IMR-90 (cell line): ENCODE measurements around the gene BLZF1. TPM values are rescaled to one million over a fixed set of nuclear protein-coding genes. Genes with fewer than 3 reads are reported as not detected.

Source experiments
- ATAC-seq: fragments of 200-7000 bp; cut with Tn5 transposase; 2 replicates; pipeline ENCODE4 v1.9.1; 2020; ENCODE audit warnings: low read depth, mild to moderate bottlenecking, moderate library complexity
- BruUV-seq: library from RNA; stranded (reverse); fragments of 400-500 nt; replicated peaks from 2 replicates; lab custom pipeline; 2021; lab: Mats Ljungman, UMichigan
- CTCF ChIA-PET: fragments of 300-600 bp; formaldehyde crosslinking; extraction: SDS; loops from one replicate; lab custom pipeline; 2021; ENCODE audit warnings: antibody characterized with exemption; lab: Yijun Ruan, JAX
- POLR2A ChIA-PET: fragments of 300-600 bp; sonication (Branson Sonifier 250); formaldehyde crosslinking; loops from one replicate; lab custom pipeline; 2022; ENCODE audit warnings: antibody characterized with exemption; ENCODE audit not compliant: unreplicated experiment; lab: Charles Lee
- DNase-seq: peaks from one replicate; pipeline ENCODE4 v3.0.0; 2013
- H2AFZ ChIP-seq: replicated peaks from 2 replicates; pipeline ENCODE3; 2013; ENCODE audit warnings: low read length, mild to moderate bottlenecking; ENCODE audit not compliant: poor library complexity
- H2AK5ac ChIP-seq: 2 replicates; pipeline ENCODE4 v1.6.1; 2013; ENCODE audit warnings: low read depth, low read length, inconsistent platforms
- H2AK9ac ChIP-seq: replicated peaks from 2 replicates; pipeline ENCODE3; 2013; ENCODE audit warnings: mild to moderate bottlenecking, low read depth, low read length, moderate library complexity; ENCODE audit not compliant: poor library complexity
- H2BK120ac ChIP-seq: 2 replicates; pipeline ENCODE4 v1.6.1; 2013; ENCODE audit warnings: low read depth, low read length, inconsistent platforms
- H2BK15ac ChIP-seq: 3 replicates; pipeline ENCODE4 v1.6.1; 2013; ENCODE audit warnings: low read depth, low read length, inconsistent platforms
- H2BK20ac ChIP-seq: 2 replicates; pipeline ENCODE4 v1.6.1; 2013; ENCODE audit warnings: low read depth, mild to moderate bottlenecking, inconsistent platforms, low read length, moderate library complexity
- H2BK5ac ChIP-seq: 2 replicates; pipeline ENCODE4 v1.6.1; 2013; ENCODE audit warnings: mild to moderate bottlenecking, low read depth, low read length, inconsistent platforms; ENCODE audit not compliant: poor library complexity, severe bottlenecking
- H3K14ac ChIP-seq: replicated peaks from 2 replicates; pipeline ENCODE4 v1.6.1; 2013; ENCODE audit warnings: low read depth, low read length, inconsistent platforms
- H3K18ac ChIP-seq: 2 replicates; pipeline ENCODE4 v1.6.1; 2013; ENCODE audit warnings: low read depth, low read length, control low read depth
- H3K23ac ChIP-seq: 2 replicates; pipeline ENCODE4 v1.6.1; 2013; ENCODE audit warnings: low read depth, low read length, inconsistent platforms
- H3K27ac ChIP-seq: 2 replicates; pipeline ENCODE4 v1.5.1; 2013; ENCODE audit warnings: mild to moderate bottlenecking, control low read depth, low read length; ENCODE audit not compliant: insufficient read depth
- H3K27me3 ChIP-seq: 2 replicates; pipeline ENCODE4 v1.6.1; 2013; ENCODE audit warnings: low read length; ENCODE audit not compliant: control insufficient read depth, insufficient read depth
- H3K36me3 ChIP-seq: 2 replicates; pipeline ENCODE4 v1.6.1; 2013; ENCODE audit warnings: low read length, mixed read lengths; ENCODE audit not compliant: control insufficient read depth, insufficient read depth
- H3K4ac ChIP-seq: 2 replicates; pipeline ENCODE4 v1.6.1; 2013; ENCODE audit warnings: low read depth, low read length, inconsistent platforms
- H3K4me1 ChIP-seq: 2 replicates; pipeline ENCODE4 v1.6.1; 2013; ENCODE audit warnings: low read length, mixed read lengths; ENCODE audit not compliant: control insufficient read depth, insufficient read depth
- H3K4me2 ChIP-seq: 2 replicates; pipeline ENCODE4 v1.6.1; 2013; ENCODE audit warnings: low read depth, mild to moderate bottlenecking, control low read depth, low read length, moderate library complexity
- H3K4me3 ChIP-seq: 2 replicates; pipeline ENCODE4 v1.5.1; 2013; ENCODE audit warnings: low read depth, mild to moderate bottlenecking, control low read depth, low read length, moderate library complexity; ENCODE audit not compliant: insufficient read depth
- H3K56ac ChIP-seq: 2 replicates; pipeline ENCODE4 v1.6.1; 2013; ENCODE audit warnings: low read length, inconsistent platforms; ENCODE audit not compliant: insufficient read depth; ENCODE audit errors: extremely low read depth
- H3K79me1 ChIP-seq, 2 experiments: 2 replicates each; pipeline ENCODE4 v1.6.1; 2013; ENCODE audit warnings: low read length in 2 of 2, inconsistent platforms in 1 of 2, low read depth in 1 of 2
- H3K9ac ChIP-seq: 2 replicates; pipeline ENCODE4 v1.6.1; 2013; ENCODE audit warnings: low read depth, low read length, control low read depth
- H3K9me1 ChIP-seq: 2 replicates; pipeline ENCODE4 v1.6.1; 2013; ENCODE audit warnings: low read length, inconsistent platforms; ENCODE audit not compliant: insufficient read depth
- H3K9me3 ChIP-seq: 2 replicates; pipeline ENCODE4 v1.6.1; 2013; ENCODE audit warnings: low read length; ENCODE audit not compliant: control insufficient read depth, insufficient read depth
- H4K20me1 ChIP-seq: 2 replicates; pipeline ENCODE4 v1.6.1; 2013; ENCODE audit warnings: low read length, inconsistent platforms; ENCODE audit not compliant: insufficient read depth
- H4K5ac ChIP-seq: 2 replicates; pipeline ENCODE4 v1.6.1; 2013; ENCODE audit warnings: mild to moderate bottlenecking, low read depth, low read length, control low read depth
- H4K8ac ChIP-seq, 2 experiments: 2 replicates each; pipeline ENCODE4 v1.6.1; 2013; ENCODE audit warnings: low read depth in 2 of 2, low read length in 2 of 2, control low read depth in 1 of 2, inconsistent platforms in 1 of 2
- H4K91ac ChIP-seq: 2 replicates; pipeline ENCODE4 v1.6.1; 2013; ENCODE audit warnings: low read depth, low read length, inconsistent platforms; ENCODE audit not compliant: insufficient read depth
- MAFK ChIP-seq: IDR thresholded peaks from 2 replicates; pipeline ENCODE4 v1.6.1; 2012; ENCODE audit warnings: low read depth, low read length, improper control_type of control experiment
- MAZ ChIP-seq: IDR thresholded peaks from 2 replicates; pipeline ENCODE4 v1.6.1; 2012; ENCODE audit warnings: low read depth, mild to moderate bottlenecking, low read length, improper control_type of control experiment, moderate library complexity, borderline replicate concordance
- MXI1 ChIP-seq: IDR thresholded peaks from 2 replicates; pipeline ENCODE4 v1.6.1; 2012; ENCODE audit warnings: low read depth, mild to moderate bottlenecking, low read length, moderate library complexity, borderline replicate concordance
- NFE2L2 ChIP-seq: fragments of 150-350 bp; IDR thresholded peaks from 2 replicates; pipeline ENCODE4 v1.6.1; 2016; ENCODE audit warnings: low read depth, mild to moderate bottlenecking, low read length
- RCOR1 ChIP-seq: IDR thresholded peaks from 2 replicates; pipeline ENCODE4 v1.6.1; 2012; ENCODE audit warnings: mild to moderate bottlenecking, low read length, improper control_type of control experiment; ENCODE audit not compliant: insufficient replicate concordance
- RFX5 ChIP-seq: IDR thresholded peaks from 2 replicates; pipeline ENCODE4 v1.8.0; 2012; ENCODE audit warnings: low read depth, mild to moderate bottlenecking, low read length, moderate library complexity
- SMC3 ChIP-seq: fragments of 150-350 bp; IDR thresholded peaks from 2 replicates; pipeline ENCODE4 v1.6.1; 2016; ENCODE audit warnings: low read depth, mild to moderate bottlenecking, antibody characterized with exemption, low read length, moderate library complexity
- WGBS, 2 experiments: methylation state at CpG; one replicate each; pipeline versions ENCODE4 v1.1.5 to v1.1.7; 2013; ENCODE audit warnings: missing lambda C conversion rate in 2 of 2; ENCODE audit not compliant: insufficient read length in 1 of 2; ENCODE audit errors: extremely low coverage in 2 of 2; 5-methylcytosine and 5-hydroxymethylcytosine counted together
- dilution Hi-C: fragments of 300-500 bp; cut with HindIII; formaldehyde crosslinking; loops from one replicate; pipeline ENCODE4 v1.14.3; 2018; ENCODE audit warnings: low sequenced_read_pairs; ENCODE audit not compliant: unreplicated experiment
- in situ Hi-C: fragments of 300-500 bp; cut with MboI; formaldehyde crosslinking; loops from 3 replicates; pipeline ENCODE4 v1.14.3; 2019; ENCODE audit warnings: low sequenced_read_pairs, inconsistent platforms, mixed read lengths
- intact Hi-C: fragments of 100-400 bp; cut with micrococcal nuclease; formaldehyde crosslinking; loops from 2 replicates; pipeline ENCODE4 v1.10.0; 2022
- polyA plus RNA-seq, 3 experiments: library from polyadenylated mRNA; depleted of rRNA; stranded (reverse); fragments of >200 nt; gene quantifications; 2 replicates each; pipeline ENCODE4 v1.2.3, GENCODE V29; 2012; ENCODE audit warnings: low replicate concordance in 1 of 3
- total RNA-seq: library from RNA; depleted of rRNA; stranded (reverse); fragments of >200 nt; gene quantifications from 2 replicates; pipeline ENCODE4 v1.2.3, GENCODE V29; 2012; rRNA removed
- TF ChIP-seq, protein P1 (sequence below): fragments of 150-350 bp; IDR thresholded peaks from 2 replicates; pipeline ENCODE4 v1.6.1; 2016; ENCODE audit warnings: low read depth, mild to moderate bottlenecking, low read length, moderate library complexity, borderline replicate concordance

BLZF1 gene
- total and polyA plus RNA-seq, 2 of the 4 experiments (the other 2 are of a cell fraction): 14.2 to 24.2 TPM

- Histone ChIP-seq H3K9me1 (no peaks in the 10 kb centered on the region), H3K27ac (no peak within 1 kb of the TSS), H3K79me1 (no peaks in the 10 kb centered on the region), H2BK20ac (no peak within 1 kb of the TSS), H4K20me1 (no peaks in the 10 kb centered on the region), H3K9me3 (no peaks in the 10 kb centered on the region), H2BK120ac (no peak within 1 kb of the TSS), H2AK9ac (peak within 1 kb of the TSS; percentile 1), H2BK5ac (no peak within 1 kb of the TSS), H3K23ac (no peak within 1 kb of the TSS; the same call in 1 of the 2 replicates), H3K56ac (peak within 1 kb of the TSS; percentile 54), H3K36me3 (no peaks in the 10 kb centered on the region), H4K5ac (no peak within 1 kb of the TSS), H4K91ac (no peak within 1 kb of the TSS), H3K27me3 (no peaks in the 10 kb centered on the region), H3K4me1 (no peaks in the 10 kb centered on the region), H3K9ac (peak within 1 kb of the TSS; percentile 75), H2BK15ac (no peak within 1 kb of the TSS), H3K4ac (no peak within 1 kb of the TSS), H3K4me3 (peak within 1 kb of the TSS; percentile 65), H2AFZ (peak within 1 kb of the TSS; percentile 87), H3K18ac (no peak within 1 kb of the TSS), H4K8ac (peak within 1 kb of the TSS; percentile 66 to 75; a peak in 3 of 4 replicates), H2AK5ac (no peak within 1 kb of the TSS), H3K14ac (peak within 1 kb of the TSS; percentile 38; the same call in 1 of the 2 replicates), H3K4me2 (peak within 1 kb of the TSS; percentile 97)
- dilution Hi-C loops (no loop called here), intact Hi-C loops (no loop called here), in situ Hi-C loops (no loop called here)
- WGBS, 2 experiments: no CpG with 5 or more reads among the region's 29 CpGs
- CTCF ChIA-PET: interaction anchor here (0.6 kb wide), 1 partner anchor 191 kb away, joined by 3 read pairs; no protein-coding TSS in a partner anchor
- DNase-seq (peak; percentile 33), ATAC-seq (peak; percentile 96)
- TF ChIP-seq MXI1 (no peak), RCOR1 (no peak), SMC3 (no peak), MAZ (no peak), NFE2L2 (no peak), MAFK (no peak), RFX5 (no peak)
- TF ChIP-seq, protein P1, sequence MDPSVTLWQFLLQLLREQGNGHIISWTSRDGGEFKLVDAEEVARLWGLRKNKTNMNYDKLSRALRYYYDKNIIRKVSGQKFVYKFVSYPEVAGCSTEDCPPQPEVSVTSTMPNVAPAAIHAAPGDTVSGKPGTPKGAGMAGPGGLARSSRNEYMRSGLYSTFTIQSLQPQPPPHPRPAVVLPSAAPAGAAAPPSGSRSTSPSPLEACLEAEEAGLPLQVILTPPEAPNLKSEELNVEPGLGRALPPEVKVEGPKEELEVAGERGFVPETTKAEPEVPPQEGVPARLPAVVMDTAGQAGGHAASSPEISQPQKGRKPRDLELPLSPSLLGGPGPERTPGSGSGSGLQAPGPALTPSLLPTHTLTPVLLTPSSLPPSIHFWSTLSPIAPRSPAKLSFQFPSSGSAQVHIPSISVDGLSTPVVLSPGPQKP: no peak
- POLR2A ChIA-PET: no interaction called here
- no TSS peak for BruUV-seq
These were observed 59.2 kb downstream of the BLZF1 start, which contains the start of gene CCDC181 for GRCh38 chr1:169427081-169427641. CCDC181 (minus strand) TSS chr1:169427474; CDS start chr1:169424927, 2,547 bp downstream.

Other genes with a start within 250 kb of the BLZF1 start
- 18.3 and 44.4 TPM in 2 replicates for gene NME7, start 398 bp upstream of the BLZF1 start, total RNA-seq
- gene NME7, start 398 bp upstream of the BLZF1 start, polyA plus RNA-seq (2012; rRNA removed): 14.6 and 22.4 TPM in 2 replicates
- gene CCDC181, start 59.3 kb downstream of the BLZF1 start, total RNA-seq: 0.28 TPM in 1 of 2 replicates, not detected in the other
- gene CCDC181, start 59.3 kb downstream of the BLZF1 start, polyA plus RNA-seq (2012; rRNA removed): 0.03 and 0.07 TPM in 2 replicates
- gene SLC19A2, start 117.7 kb downstream of the BLZF1 start, total RNA-seq: 5.2 and 6.9 TPM in 2 replicates
- 3.2 and 3.6 TPM in 2 replicates for gene SLC19A2, start 117.7 kb downstream of the BLZF1 start, polyA plus RNA-seq (2012; rRNA removed)
- gene F5, start 218.3 kb downstream of the BLZF1 start, total RNA-seq: not detected in 2 replicates
- not detected in 2 replicates for gene F5, start 218.3 kb downstream of the BLZF1 start, polyA plus RNA-seq (2012; rRNA removed)